Activated T-cell treated with anti-CD3 and anti-CD28 coated beads, Interleukin-2, amount 50 U/mL, for 72 hours (primary cell): ENCODE results near the gene MRS2. TPM values are rescaled to one million over a fixed set of nuclear protein-coding genes. Genes with fewer than 3 reads are reported as not detected.
"Not testable (repeated sequence)": the region's sequence is repeated elsewhere in the genome, so short reads cannot be mapped to it uniquely, and the experiment has no call there.

Source experiments
- ATAC-seq, 2 donors: fragments of 150-1000 bp; cut with Tn5 transposase; replicated peaks in 1 of 2; 2 replicates each; pipeline ENCODE4 v1.10.0; 2021; ENCODE audit warnings: moderate library complexity in 2 of 2, mild to moderate bottlenecking in 1 of 2
- DNase-seq, 2 donors: peaks; one replicate each; pipeline ENCODE4 v3.0.0; 2021 to 2022; ENCODE audit warnings: mixed read lengths in 1 of 2
- H3K27ac Mint-ChIP-seq: one replicate; pipeline ENCODE4 v1.8.0; 2022; ENCODE audit warnings: mild to moderate bottlenecking, moderate library complexity, mixed read lengths
- H3K27me3 Mint-ChIP-seq: one replicate; pipeline ENCODE4 v1.8.0; 2022; ENCODE audit warnings: low read depth, mixed read lengths
- H3K36me3 Mint-ChIP-seq, 2 donors: one replicate each; pipeline ENCODE4 v1.8.0; 2022; ENCODE audit warnings: mixed read lengths in 2 of 2, mild to moderate bottlenecking in 1 of 2; ENCODE audit not compliant: insufficient read depth in 2 of 2
- H3K4me1 Mint-ChIP-seq: one replicate; pipeline ENCODE4 v1.8.0; 2022; ENCODE audit warnings: low read depth, mixed read lengths
- H3K4me3 Mint-ChIP-seq, 2 donors: one replicate each; pipeline ENCODE4 v1.8.0; 2022; ENCODE audit warnings: mild to moderate bottlenecking in 2 of 2, mixed read lengths in 2 of 2, moderate library complexity in 2 of 2
- H3K9me3 Mint-ChIP-seq, 2 donors: one replicate each; pipeline ENCODE4 v1.8.0; 2022; ENCODE audit warnings: mixed read lengths in 2 of 2
- total RNA-seq, 2 donors: library from RNA; stranded (reverse); gene quantifications; one replicate each; pipeline ENCODE4 v1.2.3, GENCODE V29; 2022

MRS2 gene
- total RNA-seq, 2 donors from 2014 or later = 19.4 to 22.3 TPM

GRCh38 chr6:24396824-24397223 is 5.9 kb upstream of the MRS2 start:
- peaks cover 40% of the 10 kb centered on the region for H3K27me3 Mint-ChIP-seq
- peaks cover 12% of the 10 kb centered on the region for H3K4me1 Mint-ChIP-seq
- DNase-seq (no peak), ATAC-seq (no peak)
- H3K9me3 Mint-ChIP-seq = peaks cover 0 to 3% of the 10 kb centered on the region in 2 donors
- H3K4me3 Mint-ChIP-seq = no peak overlapping the region
- H3K36me3 Mint-ChIP-seq = peaks cover 0 to 3% of the 10 kb centered on the region in 2 donors
- H3K27ac Mint-ChIP-seq = no peak overlapping the region

DNA sequence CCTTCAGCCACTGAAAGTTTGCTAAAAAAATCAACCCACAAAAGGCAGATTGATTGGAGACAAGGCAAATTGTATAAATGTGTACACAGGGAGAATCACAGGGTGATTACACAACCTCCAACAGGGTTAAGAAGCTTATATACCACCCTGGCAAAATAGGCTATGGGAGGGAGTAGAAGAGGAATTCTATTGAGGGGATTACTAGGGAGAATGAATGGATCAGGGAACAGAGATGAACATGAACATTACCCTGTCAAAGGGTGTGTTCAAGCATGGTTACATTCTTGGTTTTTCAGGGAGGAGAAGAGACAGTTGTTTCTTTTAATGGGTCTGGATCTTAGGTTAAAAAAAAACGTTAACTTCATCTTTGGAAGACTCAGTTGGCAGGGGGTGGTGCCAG is 5.1 kb upstream of the MRS2 start:
- Mint-ChIP-seq H3K9me3 (peaks cover 0 to 3% of the 10 kb centered on the region in 2 donors), H3K27ac (no peak overlapping the region), H3K4me1 (peaks cover 16% of the 10 kb centered on the region), H3K27me3 (peaks cover 40% of the 10 kb centered on the region), H3K36me3 (peaks cover 0 to 3% of the 10 kb centered on the region in 2 donors), H3K4me3 (no peak overlapping the region)
- no peak for ATAC-seq
- DNase-seq = no peak

- not testable (repeated sequence) for H3K36me3 Mint-ChIP-seq, H3K27ac Mint-ChIP-seq
- peaks cover 37% of the 10 kb centered on the region for H3K4me1 Mint-ChIP-seq
Observed at GRCh38 chr6:24400045-24401039, 2.4 kb upstream of the MRS2 start.

GRCh38 chr6:24401458-24401857 is 1.3 kb upstream of the MRS2 start:
- Mint-ChIP-seq H3K4me3 (no peak overlapping the region), H3K9me3 (peaks cover 0 to 1% of the 10 kb centered on the region in 2 donors), H3K36me3 (peaks cover 3 to 4% of the 10 kb centered on the region in 2 donors)

More at GRCh38 chr6:24400045-24401039, 2.4 kb upstream of the MRS2 start:
- ATAC-seq, H3K9me3 Mint-ChIP-seq, DNase-seq: not testable (repeated sequence)
- Mint-ChIP-seq H3K27me3 (peaks cover 32% of the 10 kb centered on the region), H3K4me3 (peak overlapping the region; percentile 9 to 43)

DNA sequence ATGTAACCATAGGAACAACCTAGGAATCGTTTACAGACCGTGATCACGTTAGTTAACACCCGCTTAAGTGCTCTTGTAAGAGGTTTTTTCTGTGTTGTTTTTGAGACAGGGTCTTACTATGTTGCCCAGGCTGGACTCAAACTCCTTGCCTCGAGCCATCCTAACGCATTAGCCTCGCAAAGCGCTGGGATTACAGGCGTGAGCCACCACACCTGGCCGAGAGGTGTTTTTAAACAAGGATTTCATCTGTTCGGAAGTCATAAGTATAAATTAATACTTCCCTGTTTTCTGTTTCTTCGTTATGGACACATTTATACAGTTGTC is 727 bp downstream of the MRS2 start:
- Mint-ChIP-seq H3K4me1 (peaks cover 39% of the 10 kb centered on the region), H3K27ac (peak overlapping the region; percentile 80), H3K27me3 (peaks cover 21% of the 10 kb centered on the region), H3K4me3 (peak overlapping the region; percentile 94 to 96), H3K36me3 (peaks cover 3% of the 10 kb centered on the region in 2 donors), H3K9me3 (no peaks in the 10 kb centered on the region)
- no peak for ATAC-seq
- DNase-seq = no peak

More at GRCh38 chr6:24401458-24401857, 1.3 kb upstream of the MRS2 start:
- H3K27me3 Mint-ChIP-seq = peaks cover 28% of the 10 kb centered on the region
- no peak for ATAC-seq
- no peak overlapping the region for H3K27ac Mint-ChIP-seq
- H3K4me1 Mint-ChIP-seq = peaks cover 39% of the 10 kb centered on the region
- no peak for DNase-seq

DNA sequence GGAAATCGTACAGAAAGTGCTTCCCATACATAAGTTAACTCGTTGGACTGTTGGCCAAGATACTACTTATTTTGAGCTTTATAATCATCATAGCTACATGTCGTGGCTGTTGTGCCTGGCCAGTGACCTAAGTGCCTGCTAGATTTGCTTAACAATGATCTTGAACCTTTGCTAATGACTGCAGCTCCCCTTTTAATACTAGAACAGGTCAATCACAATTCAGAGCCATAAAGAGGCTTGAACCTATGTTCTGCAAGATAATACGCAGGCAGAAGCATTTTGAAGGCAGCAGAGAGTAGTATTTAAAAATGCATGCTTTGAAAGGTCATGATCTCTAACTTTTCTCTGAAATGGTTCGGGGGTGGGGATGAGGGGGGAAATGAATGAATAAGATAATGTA is 2.5 kb downstream of the MRS2 start:
- Mint-ChIP-seq H3K27me3 (peaks cover 8% of the 10 kb centered on the region), H3K4me3 (no peak overlapping the region), H3K9me3 (no peaks in the 10 kb centered on the region), H3K4me1 (peaks cover 37% of the 10 kb centered on the region), H3K27ac (no peak overlapping the region), H3K36me3 (peaks cover 3 to 6% of the 10 kb centered on the region in 2 donors)
- DNase-seq = no peak
- no peak for ATAC-seq

DNA sequence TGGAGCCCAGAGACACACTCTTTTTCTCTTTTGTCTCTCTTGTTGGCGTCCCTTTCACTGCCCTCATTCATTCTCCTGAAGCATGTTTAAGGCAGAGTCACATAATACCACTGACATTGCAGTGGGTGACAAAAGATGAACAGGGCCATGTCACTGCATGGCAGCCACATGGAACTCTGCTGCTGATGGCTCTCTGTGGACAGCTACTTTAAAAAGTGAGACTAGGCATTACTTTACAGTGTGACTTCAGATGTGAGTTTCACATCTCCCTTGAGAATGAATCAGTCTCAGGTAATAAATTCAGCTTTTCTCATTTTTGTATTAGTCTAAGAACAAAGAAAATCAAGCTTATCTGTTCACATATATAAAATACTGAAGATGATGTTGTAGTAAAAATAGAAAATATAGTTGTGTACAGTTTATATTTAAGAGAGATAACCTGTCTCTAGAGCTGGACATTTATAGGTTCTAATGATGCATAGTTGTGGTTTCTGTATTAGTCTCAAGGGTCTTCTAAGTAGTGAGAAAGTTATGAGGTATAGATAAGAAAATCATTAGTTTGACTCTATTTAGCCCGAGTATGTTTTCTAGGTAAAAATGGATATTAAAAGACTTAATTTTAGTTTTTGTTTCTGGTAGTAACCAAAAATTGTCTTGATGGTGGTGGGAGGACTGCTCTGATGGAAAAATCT is 6.1 kb downstream of the MRS2 start:
- Mint-ChIP-seq H3K36me3 (peaks cover 1 to 19% of the 10 kb centered on the region in 2 donors), H3K27ac (peak overlapping the region; percentile 20), H3K4me1 (peaks cover 20% of the 10 kb centered on the region), H3K27me3 (no peaks in the 10 kb centered on the region), H3K4me3 (no peak overlapping the region), H3K9me3 (no peaks in the 10 kb centered on the region)
- DNase-seq = no peak
- no peak for ATAC-seq

DNA sequence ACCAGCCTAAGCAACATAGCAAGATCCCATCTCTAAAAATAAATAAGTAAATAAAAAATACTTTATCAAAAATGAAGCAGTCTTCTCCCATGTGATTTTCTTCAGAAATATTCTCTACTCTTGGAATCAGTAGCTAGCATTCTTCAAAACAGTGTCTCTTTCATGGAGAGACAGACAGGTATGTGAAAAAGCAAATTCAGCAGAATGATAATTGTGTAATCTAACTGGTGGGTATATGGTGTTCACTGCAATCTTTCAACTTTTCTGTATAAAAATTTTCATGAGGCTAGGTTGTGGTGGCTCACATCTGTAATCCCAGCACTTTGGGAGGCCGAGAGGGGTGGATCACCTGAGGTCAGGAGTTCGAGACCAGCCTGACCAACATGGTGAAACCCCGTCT is 7.9 kb downstream of the MRS2 start:
- H3K4me3 Mint-ChIP-seq = no peak overlapping the region
- peaks cover 1 to 19% of the 10 kb centered on the region in 2 donors for H3K36me3 Mint-ChIP-seq
- DNase-seq (no peak), ATAC-seq (no peak)
- no peaks in the 10 kb centered on the region for H3K27me3 Mint-ChIP-seq
- no peak overlapping the region for H3K27ac Mint-ChIP-seq
- H3K4me1 Mint-ChIP-seq = peaks cover 6% of the 10 kb centered on the region
- no peaks in the 10 kb centered on the region for H3K9me3 Mint-ChIP-seq

- Mint-ChIP-seq H3K36me3 (peaks cover 1 to 20% of the 10 kb centered on the region in 2 donors), H3K27me3 (no peaks in the 10 kb centered on the region), H3K4me3 (no peak overlapping the region), H3K9me3 (no peaks in the 10 kb centered on the region), H3K4me1 (peaks cover 6% of the 10 kb centered on the region), H3K27ac (no peak overlapping the region)
- no peak for ATAC-seq
- DNase-seq = no peak
Observed at GRCh38 chr6:24412294-24412693, 9.6 kb downstream of the MRS2 start.

DNA sequence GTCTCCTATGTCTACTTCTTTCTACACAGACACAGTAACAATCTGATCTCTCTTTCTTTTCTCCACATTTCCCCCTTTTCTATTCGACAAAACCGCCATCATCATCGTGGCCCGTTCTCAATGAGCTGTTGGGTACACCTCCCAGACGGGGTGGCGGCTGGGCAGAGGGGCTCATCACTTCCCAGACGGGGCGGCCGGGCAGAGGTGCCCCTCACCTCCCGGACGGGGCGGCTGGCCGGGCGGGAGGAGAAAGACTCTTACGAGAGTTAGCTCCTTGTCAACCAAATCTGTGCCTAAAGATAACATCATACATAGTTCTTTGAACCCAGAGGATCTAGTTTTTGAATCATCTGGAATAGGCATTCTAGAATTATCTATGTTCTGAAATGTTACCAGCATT is 11.8 kb downstream of the MRS2 start:
- H3K4me1 Mint-ChIP-seq, H3K9me3 Mint-ChIP-seq, H3K27ac Mint-ChIP-seq, H3K27me3 Mint-ChIP-seq, DNase-seq, ATAC-seq, H3K4me3 Mint-ChIP-seq: not testable (repeated sequence)
- peaks cover 1 to 26% of the 10 kb centered on the region in 2 donors for H3K36me3 Mint-ChIP-seq

- H3K36me3 Mint-ChIP-seq = peaks cover 0 to 31% of the 10 kb centered on the region in 2 donors
- H3K4me3 Mint-ChIP-seq = no peak overlapping the region
- H3K27ac Mint-ChIP-seq = no peak overlapping the region
- peaks cover 6% of the 10 kb centered on the region for H3K4me1 Mint-ChIP-seq
- H3K9me3 Mint-ChIP-seq = no peaks in the 10 kb centered on the region
- no peaks in the 10 kb centered on the region for H3K27me3 Mint-ChIP-seq
- ATAC-seq (no peak), DNase-seq (no peak)
Observed at GRCh38 chr6:24415753-24416152, 13.0 kb downstream of the MRS2 start.

- H3K27me3 Mint-ChIP-seq = no peaks in the 10 kb centered on the region
- H3K9me3 Mint-ChIP-seq = no peaks in the 10 kb centered on the region
- H3K36me3 Mint-ChIP-seq = peaks cover 0 to 19% of the 10 kb centered on the region in 2 donors
- no peak for ATAC-seq
- no peak for DNase-seq
- no peak overlapping the region for H3K4me3 Mint-ChIP-seq
- H3K4me1 Mint-ChIP-seq = no peaks in the 10 kb centered on the region
- no peak overlapping the region for H3K27ac Mint-ChIP-seq
Observed at GRCh38 chr6:24419526-24419925, 16.8 kb downstream of the MRS2 start.

DNA sequence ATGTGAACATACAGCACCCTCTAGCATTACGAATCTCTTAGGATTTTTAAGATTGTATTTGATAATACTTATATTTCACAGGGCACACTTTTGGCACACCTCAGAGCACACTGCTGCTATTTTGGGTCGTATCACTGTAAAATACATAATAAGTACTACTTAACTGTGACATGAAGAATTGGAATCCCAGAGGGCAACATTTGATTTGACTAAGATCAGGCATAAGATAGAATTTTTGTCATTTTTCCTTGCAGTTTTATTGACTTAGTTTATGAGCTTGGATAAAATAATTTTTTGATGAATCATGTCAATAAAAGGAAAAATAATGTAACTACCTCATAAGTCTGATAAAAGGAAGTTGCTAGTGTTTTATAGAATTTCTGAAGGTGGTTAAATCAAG is 22.4 kb downstream of the MRS2 start:
- H3K9me3 Mint-ChIP-seq = no peaks in the 10 kb centered on the region
- no peak for DNase-seq
- no peak overlapping the region for H3K27ac Mint-ChIP-seq
- H3K36me3 Mint-ChIP-seq = peaks cover 0 to 8% of the 10 kb centered on the region in 2 donors
- H3K27me3 Mint-ChIP-seq = no peaks in the 10 kb centered on the region
- no peaks in the 10 kb centered on the region for H3K4me1 Mint-ChIP-seq
- no peak overlapping the region for H3K4me3 Mint-ChIP-seq
- no peak for ATAC-seq
